Thoracic aorta (tissue), 2 donors: Measurements from ENCODE around the gene KIF4A. TPM values are rescaled to one million over a fixed set of nuclear protein-coding genes. Genes with fewer than 3 reads are reported as not detected.

ENCODE experiments used
- ATAC-seq: fragments of 150-250 bp; one replicate; pipeline ENCODE4 v1.8.0; 2017; ENCODE audit warnings: low read depth; ENCODE audit not compliant: insufficient number of reproducible peaks, low FRiP score
- DNase-seq: peaks from one replicate; pipeline ENCODE4 v3.0.0-alpha.2; 2020; ENCODE audit warnings: low spot score
- H3K27ac ChIP-seq, 2 donors: fragments of 200-600 bp; sonication (generic); 1 replicate in 1 of 2; 2 replicates in 1 of 2; pipeline ENCODE4 v1.5.1; 2016; ENCODE audit warnings: mild to moderate bottlenecking in 2 of 2, moderate library complexity in 2 of 2
- H3K27me3 ChIP-seq: fragments of 200-600 bp; sonication (generic); replicated peaks from 2 replicates; pipeline ENCODE4 v1.6.0; 2016; ENCODE audit warnings: mild to moderate bottlenecking; ENCODE audit not compliant: insufficient read depth
- H3K36me3 ChIP-seq: fragments of 200-600 bp; sonication (generic); one replicate; pipeline ENCODE4 v1.5.1; 2016
- H3K4me1 ChIP-seq, 2 donors: fragments of 200-600 bp; sonication (generic); 1 replicate in 1 of 2; 2 replicates in 1 of 2; pipeline versions ENCODE4 v1.5.1 to v1.6.0; 2016; ENCODE audit warnings: low read depth in 2 of 2, mild to moderate bottlenecking in 1 of 2; ENCODE audit not compliant: control insufficient read depth in 1 of 2
- H3K4me3 ChIP-seq: fragments of 200-600 bp; sonication (generic); 2 replicates; pipeline ENCODE4 v1.5.1; 2016; ENCODE audit warnings: mild to moderate bottlenecking
- H3K9me3 ChIP-seq: fragments of 200-600 bp; sonication (generic); 2 replicates; pipeline ENCODE4 v1.5.1; 2016
- total RNA-seq, 2 donors: library from RNA; depleted of rRNA; stranded (reverse); fragments of >200 nt; gene quantifications; one replicate each; pipeline versions ENCODE4 v1.1.0 to v1.2.3, GENCODE V29; 2016
- TF ChIP-seq, protein P1 (sequence below): fragments of 200-600 bp; sonication (generic); IDR thresholded peaks from one replicate; pipeline ENCODE4 v1.5.1; 2019; ENCODE audit warnings: antibody characterized with exemption

Gene KIF4A
- total RNA-seq, 2 donors from 2014 or later, result 1.7 TPM; not detected in 1

DNA sequence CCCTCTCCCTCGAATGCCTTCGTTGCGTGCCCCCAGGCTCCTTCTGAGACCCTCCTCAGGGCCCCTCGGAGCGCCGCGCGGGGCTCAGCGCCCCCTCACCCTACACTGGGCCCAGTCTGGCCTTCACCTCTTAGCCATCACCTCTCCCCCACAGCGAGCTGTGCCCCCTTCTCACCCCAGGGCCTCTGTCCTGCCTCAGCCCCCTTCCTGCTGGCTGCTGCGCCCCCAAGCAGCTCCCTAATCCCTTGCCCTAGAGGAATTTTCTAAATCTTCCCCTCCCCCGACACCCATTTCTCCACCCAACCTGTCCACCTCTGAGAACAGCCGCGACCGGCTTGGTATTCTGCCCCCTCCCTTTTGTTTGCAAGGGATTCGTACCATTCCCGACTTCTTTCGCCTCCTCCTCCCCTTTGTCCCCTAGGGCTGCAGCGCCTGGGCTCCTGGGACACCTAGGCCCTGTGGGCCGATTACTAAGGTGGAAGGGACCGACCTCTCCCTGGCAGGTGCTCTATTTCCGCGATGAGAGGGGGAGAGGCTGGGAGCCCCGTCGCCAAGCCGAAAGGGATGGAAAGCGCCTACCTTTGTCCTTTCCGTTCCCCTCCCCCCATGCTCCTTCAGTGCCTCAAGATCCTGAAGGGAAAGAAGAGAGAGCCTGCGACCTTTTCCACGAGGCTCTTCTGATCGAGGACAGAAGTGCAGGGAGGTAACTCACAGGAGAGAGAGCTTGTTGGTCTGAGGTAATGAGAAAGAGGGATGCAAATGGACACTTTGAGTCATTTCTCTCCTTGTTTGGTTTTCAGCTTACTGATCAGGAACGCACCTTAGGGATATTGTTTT, 165.7 kb downstream of the KIF4A start:
- no peaks in the 10 kb centered on the region for H3K36me3 ChIP-seq
- peaks cover 0 to 13% of the 10 kb centered on the region in 2 donors for H3K4me1 ChIP-seq
- DNase-seq (no peak), ATAC-seq (no peak)
- TF ChIP-seq, protein P1, sequence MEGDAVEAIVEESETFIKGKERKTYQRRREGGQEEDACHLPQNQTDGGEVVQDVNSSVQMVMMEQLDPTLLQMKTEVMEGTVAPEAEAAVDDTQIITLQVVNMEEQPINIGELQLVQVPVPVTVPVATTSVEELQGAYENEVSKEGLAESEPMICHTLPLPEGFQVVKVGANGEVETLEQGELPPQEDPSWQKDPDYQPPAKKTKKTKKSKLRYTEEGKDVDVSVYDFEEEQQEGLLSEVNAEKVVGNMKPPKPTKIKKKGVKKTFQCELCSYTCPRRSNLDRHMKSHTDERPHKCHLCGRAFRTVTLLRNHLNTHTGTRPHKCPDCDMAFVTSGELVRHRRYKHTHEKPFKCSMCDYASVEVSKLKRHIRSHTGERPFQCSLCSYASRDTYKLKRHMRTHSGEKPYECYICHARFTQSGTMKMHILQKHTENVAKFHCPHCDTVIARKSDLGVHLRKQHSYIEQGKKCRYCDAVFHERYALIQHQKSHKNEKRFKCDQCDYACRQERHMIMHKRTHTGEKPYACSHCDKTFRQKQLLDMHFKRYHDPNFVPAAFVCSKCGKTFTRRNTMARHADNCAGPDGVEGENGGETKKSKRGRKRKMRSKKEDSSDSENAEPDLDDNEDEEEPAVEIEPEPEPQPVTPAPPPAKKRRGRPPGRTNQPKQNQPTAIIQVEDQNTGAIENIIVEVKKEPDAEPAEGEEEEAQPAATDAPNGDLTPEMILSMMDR, result no peak
- H3K27ac ChIP-seq, result peak overlapping the region; percentile 80 to 87
- peak overlapping the region; percentile 79 for H3K4me3 ChIP-seq
- H3K27me3 ChIP-seq, result no peaks in the 10 kb centered on the region
- no peaks in the 10 kb centered on the region for H3K9me3 ChIP-seq

DNA sequence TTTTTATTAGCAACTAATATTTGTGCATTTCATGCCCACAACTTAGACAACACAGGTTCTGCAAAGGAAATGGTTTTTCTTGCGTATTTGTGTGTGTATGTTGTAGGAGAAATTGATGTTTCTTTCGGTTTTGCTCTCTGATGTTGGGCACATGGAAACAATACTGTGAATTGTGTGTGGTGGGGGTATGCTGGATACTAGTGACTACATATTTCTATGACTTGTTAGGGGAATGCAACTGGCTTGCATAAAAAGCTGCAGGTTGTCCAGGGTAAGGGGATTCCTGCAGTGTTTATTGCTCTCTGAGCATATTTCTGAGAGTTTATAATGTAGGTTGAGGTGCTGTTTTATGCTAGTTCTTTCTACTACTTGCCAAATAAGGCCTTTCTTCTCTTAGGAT, 166.4 kb downstream of the KIF4A start:
- DNase-seq (no peak), ATAC-seq (no peak)
- H3K9me3 ChIP-seq, result no peaks in the 10 kb centered on the region
- no peak overlapping the region for H3K4me3 ChIP-seq
- H3K4me1 ChIP-seq, result peaks cover 0 to 13% of the 10 kb centered on the region in 2 donors
- H3K36me3 ChIP-seq, result no peaks in the 10 kb centered on the region
- H3K27me3 ChIP-seq, result no peaks in the 10 kb centered on the region
- TF ChIP-seq, protein P1, result no peak
- peak overlapping the region in 1 of 2 donors; percentile 87 for H3K27ac ChIP-seq

DNA sequence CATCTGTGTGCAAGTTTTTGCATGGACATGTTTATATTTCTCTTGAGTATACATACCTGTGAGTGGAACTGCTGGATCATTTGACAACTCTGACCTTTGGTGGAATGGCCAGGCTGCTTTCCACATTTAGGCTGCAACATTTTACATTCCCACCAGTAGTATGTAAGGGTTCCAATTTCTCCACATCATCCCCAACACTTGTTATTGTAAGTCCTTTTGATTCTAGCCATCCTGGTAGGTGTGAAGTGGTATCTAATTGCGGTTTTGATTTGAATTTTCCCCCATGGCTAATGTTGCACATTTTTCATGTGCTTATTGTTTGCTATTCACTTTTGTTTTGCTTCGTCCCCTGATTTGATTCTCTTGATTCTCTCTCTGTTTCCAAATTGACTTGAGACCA, 171.1 kb downstream of the KIF4A start:
- no peak for ATAC-seq
- no peaks in the 10 kb centered on the region for H3K9me3 ChIP-seq

DNA sequence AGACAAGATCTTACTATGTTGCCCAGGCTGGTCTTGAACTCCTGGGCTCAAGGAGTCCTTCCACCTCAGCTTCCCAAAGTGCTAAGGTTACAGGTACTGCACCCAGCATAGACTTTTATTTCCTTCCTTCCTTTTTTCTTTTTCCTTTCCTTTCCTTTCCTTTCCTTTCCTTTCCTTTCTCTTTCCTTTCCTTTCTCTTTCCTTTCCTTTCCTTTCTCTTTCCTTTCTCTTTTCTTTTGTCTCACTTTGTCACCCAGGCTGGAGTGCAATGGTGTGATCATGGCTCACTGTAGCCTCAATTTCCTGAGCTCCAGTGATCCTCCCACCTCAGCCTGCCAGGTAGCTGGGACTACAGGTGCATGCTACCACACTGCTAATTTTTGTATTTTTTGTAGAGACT, 174.1 kb downstream of the KIF4A start:
- H3K9me3 ChIP-seq, result no peaks in the 10 kb centered on the region
- no peaks in the 10 kb centered on the region for H3K27me3 ChIP-seq
- TF ChIP-seq, protein P1, result no peak
- no peak overlapping the region for H3K27ac ChIP-seq
- no peaks in the 10 kb centered on the region for H3K4me1 ChIP-seq
- DNase-seq (no peak), ATAC-seq (no peak)
- no peak overlapping the region for H3K4me3 ChIP-seq
- H3K36me3 ChIP-seq, result no peaks in the 10 kb centered on the region

More for the DNA sequence above, 171.1 kb downstream of the KIF4A start:
- DNase-seq, result no peak
- Histone ChIP-seq H3K27me3 (no peaks in the 10 kb centered on the region), H3K36me3 (no peaks in the 10 kb centered on the region), H3K4me1 (no peaks in the 10 kb centered on the region), H3K4me3 (no peak overlapping the region), H3K27ac (no peak overlapping the region)
- TF ChIP-seq, protein P1, result no peak

DNA sequence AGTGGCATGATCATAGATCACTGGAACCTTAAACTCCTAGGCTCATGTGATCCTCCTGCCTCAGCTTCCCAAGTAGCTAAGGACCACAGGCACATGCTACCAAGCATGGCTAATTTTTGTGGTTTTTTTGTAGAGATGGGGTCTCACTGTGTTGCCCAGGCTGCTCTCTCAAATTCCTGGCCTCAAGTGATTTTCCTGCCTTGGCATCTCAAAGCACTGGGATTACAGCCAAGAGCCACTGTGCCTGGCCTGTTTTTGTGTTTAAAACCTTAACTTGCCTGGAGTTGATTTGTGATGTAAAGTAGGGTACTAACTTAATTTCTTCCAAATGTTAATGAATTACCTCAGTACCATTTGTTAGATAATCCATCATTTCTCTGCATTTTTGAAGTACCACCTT, 177.1 kb downstream of the KIF4A start:
- no peaks in the 10 kb centered on the region for H3K9me3 ChIP-seq
- TF ChIP-seq, protein P1, result no peak
- H3K4me1 ChIP-seq, result no peaks in the 10 kb centered on the region
- ATAC-seq, result no peak
- H3K27ac ChIP-seq, result no peak overlapping the region
- H3K4me3 ChIP-seq, result no peak overlapping the region
- no peak for DNase-seq
- no peaks in the 10 kb centered on the region for H3K27me3 ChIP-seq
- no peaks in the 10 kb centered on the region for H3K36me3 ChIP-seq
